Measurements from ENCODE around the gene RAMP2. TPM values are rescaled to one million over a fixed set of nuclear protein-coding genes. Genes with fewer than 3 reads are reported as not detected.
"Not testable (repeated sequence)": the region's sequence is repeated elsewhere in the genome, so short reads cannot be mapped to it uniquely, and the experiment has no call there.

RAMP2 gene
- total and polyA plus RNA-seq, 8 donors = 2.4 to 26.5 (median 7.2) TPM

DNA sequence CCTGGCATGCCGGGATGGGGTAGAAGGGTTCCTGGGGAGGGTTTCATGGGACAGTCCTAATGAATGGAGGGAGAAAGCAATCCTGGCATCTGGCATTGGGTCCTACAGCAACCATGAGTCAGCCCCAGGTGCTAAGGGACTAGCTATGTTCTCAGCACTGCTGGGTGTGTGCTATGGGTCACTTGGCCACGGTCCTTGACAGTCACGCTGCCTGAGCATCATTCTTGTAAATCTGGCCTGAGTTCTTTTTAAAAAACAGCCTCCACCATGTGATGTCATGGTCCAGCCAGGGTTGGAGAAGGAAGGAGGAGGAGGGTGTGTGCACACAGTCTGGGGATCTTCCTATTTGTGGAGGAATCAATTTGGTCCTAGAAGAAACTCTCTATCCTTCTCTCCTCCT is 6.2 kb upstream of the RAMP2 start:
- no peaks in the 10 kb centered on the region for H3K36me3 ChIP-seq
- TF ChIP-seq, protein P1, sequence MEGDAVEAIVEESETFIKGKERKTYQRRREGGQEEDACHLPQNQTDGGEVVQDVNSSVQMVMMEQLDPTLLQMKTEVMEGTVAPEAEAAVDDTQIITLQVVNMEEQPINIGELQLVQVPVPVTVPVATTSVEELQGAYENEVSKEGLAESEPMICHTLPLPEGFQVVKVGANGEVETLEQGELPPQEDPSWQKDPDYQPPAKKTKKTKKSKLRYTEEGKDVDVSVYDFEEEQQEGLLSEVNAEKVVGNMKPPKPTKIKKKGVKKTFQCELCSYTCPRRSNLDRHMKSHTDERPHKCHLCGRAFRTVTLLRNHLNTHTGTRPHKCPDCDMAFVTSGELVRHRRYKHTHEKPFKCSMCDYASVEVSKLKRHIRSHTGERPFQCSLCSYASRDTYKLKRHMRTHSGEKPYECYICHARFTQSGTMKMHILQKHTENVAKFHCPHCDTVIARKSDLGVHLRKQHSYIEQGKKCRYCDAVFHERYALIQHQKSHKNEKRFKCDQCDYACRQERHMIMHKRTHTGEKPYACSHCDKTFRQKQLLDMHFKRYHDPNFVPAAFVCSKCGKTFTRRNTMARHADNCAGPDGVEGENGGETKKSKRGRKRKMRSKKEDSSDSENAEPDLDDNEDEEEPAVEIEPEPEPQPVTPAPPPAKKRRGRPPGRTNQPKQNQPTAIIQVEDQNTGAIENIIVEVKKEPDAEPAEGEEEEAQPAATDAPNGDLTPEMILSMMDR (IDR thresholded peaks at IDR 0.05) = no peak
- no peaks in the 10 kb centered on the region for H3K4me1 ChIP-seq
- 66 to 82% methylated on average over 3 of the region's 3 CpGs for WGBS, 2 donors
- H3K4me3 ChIP-seq = no peak overlapping the region
- no peak for FAIRE-seq
- no peaks in the 10 kb centered on the region for H3K9me3 ChIP-seq
- DNase-seq = no peak
- no peaks in the 10 kb centered on the region for H3K27me3 ChIP-seq
- peak in 2 of 4 donors; percentile 41 to 49 for ATAC-seq
- intact Hi-C loops (cut with DNase I) = no loop called here
- H3K27ac ChIP-seq = no peak overlapping the region

DNA sequence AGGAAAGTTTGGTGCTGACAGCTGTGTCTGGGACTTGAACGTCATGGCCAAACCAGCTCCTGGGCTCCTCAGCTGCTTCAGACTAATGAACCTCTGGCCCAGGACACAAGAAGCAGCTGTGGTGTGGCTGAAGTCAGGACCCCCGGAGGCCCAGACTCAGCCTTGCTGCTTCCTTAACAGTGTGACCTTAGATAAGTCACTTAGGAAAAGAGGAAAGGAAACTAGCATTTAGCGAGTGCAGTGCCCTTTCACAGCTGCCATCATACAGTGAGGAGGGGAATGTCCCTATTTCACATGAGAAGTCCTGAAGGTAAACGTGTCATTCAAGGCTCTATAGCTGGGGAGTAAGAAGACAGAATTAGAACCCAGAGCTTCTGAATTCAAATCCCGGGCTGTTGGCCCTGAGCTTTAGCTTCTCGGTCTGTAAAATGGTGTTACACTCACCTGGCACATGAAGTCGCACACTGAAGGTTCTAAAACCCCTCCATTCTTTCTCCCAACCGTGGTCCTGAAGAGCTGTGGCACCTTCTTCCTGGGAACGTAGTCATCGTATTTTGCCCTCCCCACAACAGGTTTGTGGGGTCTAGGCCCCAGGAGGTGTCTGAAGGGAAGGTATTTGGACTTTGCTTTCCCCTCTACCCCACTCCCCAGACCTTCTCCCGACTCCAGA is 910 bp upstream of the RAMP2 start:
- no peaks in the 10 kb centered on the region for H3K36me3 ChIP-seq
- no peak for DNase-seq
- TF ChIP-seq, protein P1 (IDR thresholded peaks at IDR 0.05) = no peak
- H3K4me1 ChIP-seq = no peaks in the 10 kb centered on the region
- FAIRE-seq = no peak
- H3K27ac ChIP-seq = no peak overlapping the region
- intact Hi-C loops (cut with DNase I) = loop anchor here in 1 of 3 donors (5.0 kb wide), 1 partner anchor 38 kb away; no protein-coding TSS in a partner anchor
- H3K27me3 ChIP-seq = no peaks in the 10 kb centered on the region
- H3K4me3 ChIP-seq = peak overlapping the region in 1 of 4 donors; percentile 55
- ATAC-seq = no peak
- WGBS, 2 donors = 58 to 71% methylated on average over 11 of the region's 11 CpGs
- H3K9me3 ChIP-seq = no peaks in the 10 kb centered on the region

DNA sequence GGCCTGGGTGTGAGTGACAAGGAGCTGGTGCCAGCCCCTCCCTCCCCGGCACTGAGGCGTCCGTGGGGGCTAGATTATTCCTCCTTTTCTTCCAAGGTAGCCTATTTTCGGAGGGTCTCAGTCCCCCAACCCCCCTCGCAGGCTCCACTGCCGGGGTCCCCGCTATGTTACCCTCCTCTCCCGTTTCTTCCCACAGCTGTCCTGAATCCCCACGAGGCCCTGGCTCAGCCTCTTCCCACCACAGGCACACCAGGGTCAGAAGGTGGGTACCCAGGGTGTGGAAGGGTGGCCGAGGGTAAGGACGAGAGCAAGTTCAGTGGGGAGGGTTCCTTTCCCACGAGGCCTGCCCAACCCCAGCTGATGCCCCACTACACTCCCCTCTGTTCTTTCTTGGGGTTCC is 611 bp downstream of the RAMP2 start:
- Histone ChIP-seq H3K9me3 (no peaks in the 10 kb centered on the region), H3K27me3 (no peaks in the 10 kb centered on the region), H3K4me1 (no peaks in the 10 kb centered on the region), H3K4me3 (peak overlapping the region in 3 of 4 donors; percentile 31 to 55 (median 46)), H3K27ac (peak overlapping the region in 1 of 4 donors; percentile 12), H3K36me3 (no peaks in the 10 kb centered on the region)
- no peak for ATAC-seq
- DNase-seq = no peak
- intact Hi-C loops (cut with DNase I) = loop anchor here in 1 of 3 donors (5.0 kb wide), 1 partner anchor 39 kb away; no protein-coding TSS in a partner anchor
- 44 to 59% methylated on average over 12 of the region's 12 CpGs for WGBS, 2 donors
- TF ChIP-seq, protein P1 (IDR thresholded peaks at IDR 0.05) = no peak
- FAIRE-seq = no peak

DNA sequence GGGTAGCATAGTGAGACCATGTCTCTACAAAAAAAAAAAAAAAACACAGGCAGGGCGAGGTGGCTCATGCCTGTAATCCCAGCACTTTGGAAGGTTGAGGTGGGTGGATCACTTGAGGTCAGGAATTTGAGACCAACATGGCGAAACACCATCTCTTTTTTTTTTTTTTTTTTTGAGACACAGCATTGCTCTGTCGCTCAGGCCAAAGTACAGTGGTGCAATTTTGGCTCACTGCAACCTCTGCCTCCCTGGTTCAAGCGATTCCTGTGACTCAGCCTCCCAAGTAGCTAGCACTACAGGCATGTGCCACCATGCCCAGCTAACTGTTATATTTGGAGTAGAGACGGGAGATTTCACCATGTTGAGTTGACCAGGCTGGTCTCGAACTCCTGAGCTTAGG is 5.1 kb downstream of the RAMP2 start:
- no peak for DNase-seq
- intact Hi-C loops (cut with DNase I) = no loop called here
- ATAC-seq = no peak
- no peak for FAIRE-seq
- Histone ChIP-seq H3K4me1 (no peaks in the 10 kb centered on the region), H3K27me3 (no peaks in the 10 kb centered on the region), H3K4me3 (no peak overlapping the region), H3K36me3 (no peaks in the 10 kb centered on the region), H3K27ac (no peak overlapping the region), H3K9me3 (no peaks in the 10 kb centered on the region)
- TF ChIP-seq, protein P1 (IDR thresholded peaks at IDR 0.05) = no peak
- WGBS, 2 donors = 78 to 84% methylated on average over 5 to 6 of the region's 6 CpGs

DNA sequence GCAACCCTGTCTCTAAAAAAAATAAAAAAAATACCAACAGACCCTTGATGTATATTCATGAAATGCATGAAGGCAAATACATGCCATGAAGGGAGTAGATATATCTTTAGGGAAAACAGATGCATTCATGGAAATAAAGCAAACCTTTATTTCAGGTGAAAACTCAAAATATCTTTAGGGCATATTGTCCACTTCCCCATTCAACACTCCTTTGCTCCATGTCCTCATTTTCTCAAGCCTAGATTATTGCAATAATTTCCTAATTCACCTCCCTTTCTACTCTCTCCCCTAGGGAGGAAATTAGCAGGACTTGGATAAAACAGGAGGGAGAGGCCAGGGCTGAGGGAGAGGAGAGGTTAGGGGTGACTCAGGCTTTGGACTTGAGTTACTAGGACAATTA is 6.5 kb downstream of the RAMP2 start:
- no peaks in the 10 kb centered on the region for H3K9me3 ChIP-seq
- no peaks in the 10 kb centered on the region for H3K27me3 ChIP-seq
- peaks cover 0 to 1% (median 0%) of the 10 kb centered on the region in 3 donors for H3K4me1 ChIP-seq
- no peak overlapping the region for H3K4me3 ChIP-seq
- DNase-seq (no peak), FAIRE-seq (no peak), ATAC-seq (no peak)
- H3K27ac ChIP-seq = no peak overlapping the region
- intact Hi-C loops (cut with DNase I) = no loop called here
- H3K36me3 ChIP-seq = no peaks in the 10 kb centered on the region
- TF ChIP-seq, protein P1 (IDR thresholded peaks at IDR 0.05) = no peak

DNA sequence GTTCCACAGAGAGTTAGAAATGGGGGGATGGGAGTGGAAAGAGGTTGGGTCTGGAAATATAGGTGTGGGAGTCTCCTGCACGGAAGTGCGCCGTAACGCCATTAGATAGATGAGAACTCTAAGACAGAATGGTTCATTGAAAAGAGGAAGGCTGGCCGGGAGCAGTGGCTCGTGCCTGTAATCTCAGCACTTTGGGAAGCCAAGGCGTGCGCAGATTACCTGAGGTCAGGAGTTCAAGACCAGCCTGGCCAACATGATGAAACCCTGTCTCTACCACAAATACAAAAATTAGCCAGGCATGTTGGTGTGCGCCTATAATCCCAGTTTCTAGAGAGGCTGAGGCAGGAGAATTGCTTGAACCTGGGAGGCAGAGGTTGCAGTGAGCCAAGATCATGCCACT is 7.0 kb downstream of the RAMP2 start:
- H3K27ac ChIP-seq; H3K4me1 ChIP-seq; FAIRE-seq; H3K27me3 ChIP-seq; ATAC-seq; H3K36me3 ChIP-seq; intact Hi-C loops (cut with DNase I); DNase-seq; H3K4me3 ChIP-seq; H3K9me3 ChIP-seq: not testable (repeated sequence)
- 60 to 65% methylated on average over 9 of the region's 9 CpGs for WGBS, 2 donors

DNA sequence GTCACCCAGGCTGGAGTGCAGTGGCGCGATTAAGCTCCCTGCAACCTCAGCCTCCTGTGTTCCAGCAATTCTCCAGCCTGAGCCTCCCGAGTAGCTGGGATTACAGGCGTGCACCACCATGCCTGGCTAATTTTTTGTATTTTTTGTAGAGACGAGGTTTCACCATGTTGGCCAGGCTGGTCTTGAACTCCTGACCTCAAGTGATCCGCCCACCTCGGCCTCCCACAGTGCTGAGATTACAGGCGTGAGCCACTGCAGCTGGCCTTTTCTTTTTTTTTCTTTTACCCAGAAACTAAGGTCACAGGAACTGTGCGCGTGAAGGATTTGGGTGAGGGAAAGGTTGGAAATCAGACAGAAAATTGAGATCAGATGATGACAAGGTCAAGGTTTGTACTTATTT is 8.9 kb downstream of the RAMP2 start:
- ATAC-seq; FAIRE-seq; H3K36me3 ChIP-seq; H3K9me3 ChIP-seq; intact Hi-C loops (cut with DNase I); DNase-seq; H3K27me3 ChIP-seq; H3K27ac ChIP-seq; H3K4me3 ChIP-seq: not testable (repeated sequence)
- H3K4me1 ChIP-seq = peaks cover 0 to 17% (median 0%) of the 10 kb centered on the region in 3 donors
- WGBS, 2 donors = 50 to 52% methylated on average over 10 of the region's 10 CpGs
